ENCODE measurements around the gene HEMK1.

Gene HEMK1

GRCh38 chr3:50545781-50546180 lies 23.5 kb upstream of the HEMK1 start:
- DNase-seq = no peak

GRCh38 chr3:50549226-50549625 lies 20.1 kb upstream of the HEMK1 start:
- DNase-seq = no peak

GRCh38 chr3:50550079-50550736 lies 19.1 kb upstream of the HEMK1 start:
- peak; percentile 25 for DNase-seq

GRCh38 chr3:50551054-50551659 lies 18.2 kb upstream of the HEMK1 start:
- DNase-seq = no peak

- DNase-seq = no peak
Observed at GRCh38 chr3:50551681-50552435, 17.5 kb upstream of the HEMK1 start.

- no peak for DNase-seq
Observed at GRCh38 chr3:50552598-50552997, 16.7 kb upstream of the HEMK1 start.

GRCh38 chr3:50554553-50554952 lies 14.8 kb upstream of the HEMK1 start:
- DNase-seq = no peak

- no peak for DNase-seq
Observed at GRCh38 chr3:50557106-50557505, 12.2 kb upstream of the HEMK1 start.

GRCh38 chr3:50557915-50558314 lies 11.4 kb upstream of the HEMK1 start:
- DNase-seq = no peak

- no peak for DNase-seq
Observed at GRCh38 chr3:50559702-50560101, 9.6 kb upstream of the HEMK1 start.

GRCh38 chr3:50562861-50563260 lies 6.5 kb upstream of the HEMK1 start:
- DNase-seq = no peak

- peak; percentile 18 for DNase-seq
Observed at GRCh38 chr3:50563867-50564266, 5.5 kb upstream of the HEMK1 start.

GRCh38 chr3:50564321-50564720 lies 5.0 kb upstream of the HEMK1 start:
- DNase-seq = no peak

GRCh38 chr3:50567011-50567385 lies 2.3 kb upstream of the HEMK1 start:
- DNase-seq = no peak

- peak; percentile 70 for DNase-seq
Observed at GRCh38 chr3:50567386-50568167, 1.7 kb upstream of the HEMK1 start, which contains the start of gene C3orf18. TSS of gene C3orf18 (minus strand) at chr3:50567747. CDS start at chr3:50565699, 2,048 bp downstream.

GRCh38 chr3:50570508-50571279 lies 1.4 kb downstream of the HEMK1 start:
- DNase-seq = no peak

GRCh38 chr3:50571486-50571885 lies 2.2 kb downstream of the HEMK1 start:
- DNase-seq = no peak

GRCh38 chr3:50572158-50572557 lies 2.8 kb downstream of the HEMK1 start:
- DNase-seq = peak; percentile 16

- no peak for DNase-seq
Observed at GRCh38 chr3:50572801-50573371, 3.6 kb downstream of the HEMK1 start.

- DNase-seq = no peak
Observed at GRCh38 chr3:50573566-50574443, 4.5 kb downstream of the HEMK1 start.

GRCh38 chr3:50574444-50574831 lies 5.1 kb downstream of the HEMK1 start:
- DNase-seq = no peak

All from NCI-H1092 (cell line).